Measurements from ENCODE around the gene HNRNPF. TPM values are rescaled to one million over a fixed set of nuclear protein-coding genes. Genes with fewer than 3 reads are reported as not detected.
A peak's percentile ranks its signal among the peaks of the same experiment; 100 is the strongest.

HNRNPF gene
- total and polyA plus RNA-seq, 2 of the 8 experiments (the other 6 are each of a cell fraction or from before 2014, with no cell fraction given) = 209 to 389 TPM

DNA sequence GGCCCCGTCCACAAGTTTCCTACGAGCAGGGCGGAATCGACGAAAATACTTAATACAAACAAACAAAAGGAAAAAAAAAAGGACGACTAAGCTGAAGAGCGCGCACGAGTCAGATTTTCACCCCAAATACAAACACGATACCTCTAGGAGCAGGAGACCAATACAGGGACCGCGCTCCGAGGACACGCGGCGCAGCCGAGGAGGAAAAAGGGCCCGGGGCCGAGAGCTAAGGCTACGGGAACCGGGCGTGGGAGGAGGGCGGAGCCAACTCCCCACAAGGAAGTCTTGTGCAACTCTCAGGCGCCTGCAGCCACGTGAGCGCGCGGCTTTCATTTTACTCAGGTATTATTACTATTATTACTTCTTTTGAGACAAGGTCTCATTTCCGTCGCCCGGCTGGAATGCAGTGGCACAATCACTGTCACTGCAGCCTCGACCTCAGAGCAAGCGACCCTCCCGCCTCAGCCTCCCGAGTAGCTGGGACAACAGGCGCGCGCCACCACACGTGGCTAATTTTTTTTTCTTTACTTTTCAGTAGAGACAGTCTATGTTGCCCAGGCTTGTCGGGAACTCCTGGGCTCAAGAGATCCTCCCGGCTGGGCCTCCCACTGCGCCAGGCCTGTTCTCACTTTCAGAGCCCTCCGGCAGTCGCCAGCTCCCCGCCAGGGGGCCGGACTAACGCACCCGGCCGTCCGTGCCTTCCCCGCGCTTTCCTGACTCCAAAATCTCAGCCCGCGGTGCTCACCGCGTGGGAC lies 1.2 kb downstream of the HNRNPF start (continued):
- TF ChIP-seq, protein P1, sequence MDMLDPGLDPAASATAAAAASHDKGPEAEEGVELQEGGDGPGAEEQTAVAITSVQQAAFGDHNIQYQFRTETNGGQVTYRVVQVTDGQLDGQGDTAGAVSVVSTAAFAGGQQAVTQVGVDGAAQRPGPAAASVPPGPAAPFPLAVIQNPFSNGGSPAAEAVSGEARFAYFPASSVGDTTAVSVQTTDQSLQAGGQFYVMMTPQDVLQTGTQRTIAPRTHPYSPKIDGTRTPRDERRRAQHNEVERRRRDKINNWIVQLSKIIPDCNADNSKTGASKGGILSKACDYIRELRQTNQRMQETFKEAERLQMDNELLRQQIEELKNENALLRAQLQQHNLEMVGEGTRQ (IDR thresholded peaks at IDR 0.05; ENCODE audit: low read length) = peak; percentile 21; the same call in 1 of the 2 replicates
- TF ChIP-seq, protein P2, sequence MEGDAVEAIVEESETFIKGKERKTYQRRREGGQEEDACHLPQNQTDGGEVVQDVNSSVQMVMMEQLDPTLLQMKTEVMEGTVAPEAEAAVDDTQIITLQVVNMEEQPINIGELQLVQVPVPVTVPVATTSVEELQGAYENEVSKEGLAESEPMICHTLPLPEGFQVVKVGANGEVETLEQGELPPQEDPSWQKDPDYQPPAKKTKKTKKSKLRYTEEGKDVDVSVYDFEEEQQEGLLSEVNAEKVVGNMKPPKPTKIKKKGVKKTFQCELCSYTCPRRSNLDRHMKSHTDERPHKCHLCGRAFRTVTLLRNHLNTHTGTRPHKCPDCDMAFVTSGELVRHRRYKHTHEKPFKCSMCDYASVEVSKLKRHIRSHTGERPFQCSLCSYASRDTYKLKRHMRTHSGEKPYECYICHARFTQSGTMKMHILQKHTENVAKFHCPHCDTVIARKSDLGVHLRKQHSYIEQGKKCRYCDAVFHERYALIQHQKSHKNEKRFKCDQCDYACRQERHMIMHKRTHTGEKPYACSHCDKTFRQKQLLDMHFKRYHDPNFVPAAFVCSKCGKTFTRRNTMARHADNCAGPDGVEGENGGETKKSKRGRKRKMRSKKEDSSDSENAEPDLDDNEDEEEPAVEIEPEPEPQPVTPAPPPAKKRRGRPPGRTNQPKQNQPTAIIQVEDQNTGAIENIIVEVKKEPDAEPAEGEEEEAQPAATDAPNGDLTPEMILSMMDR (IDR thresholded peaks at IDR 0.05; ENCODE audit: control extremely low read depth in 1 of 3, insufficient read depth in 1 of 3, low read depth in 1 of 3, low read length in 3 of 3) = peak in 2 of 3 experiments; percentile 8 to 19; a peak in 2 of 4 replicates
- peak; percentile 31 for TF ChIP-seq SAP30 (IDR thresholded peaks at IDR 0.05; ENCODE audit: insufficient read depth, insufficient replicate concordance, low read length)
- TF ChIP-seq POLR2A (IDR thresholded peaks at IDR 0.05; ENCODE audit: control extremely low read depth in 1 of 2, low read depth in 2 of 2, low read length in 2 of 2) = peak; percentile 23 to 91
- no peak for TF ChIP-seq RNF2 (IDR thresholded peaks at IDR 0.05; ENCODE audit: borderline replicate concordance, low read depth, low read length, missing control alignments, poor library complexity, severe bottlenecking)
- TF ChIP-seq TAF1 (IDR thresholded peaks at IDR 0.05; ENCODE audit: low read depth, low read length) = peak; percentile 71
- TF ChIP-seq TEAD4 (IDR thresholded peaks at IDR 0.05; ENCODE audit: low read depth, low read length) = no peak
- TF ChIP-seq, protein P3, sequence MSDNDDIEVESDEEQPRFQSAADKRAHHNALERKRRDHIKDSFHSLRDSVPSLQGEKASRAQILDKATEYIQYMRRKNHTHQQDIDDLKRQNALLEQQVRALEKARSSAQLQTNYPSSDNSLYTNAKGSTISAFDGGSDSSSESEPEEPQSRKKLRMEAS (IDR thresholded peaks at IDR 0.05) = peak; percentile 62; the same call in 1 of the 2 replicates
- TF ChIP-seq SIN3A (conservative IDR thresholded peaks at IDR 0.05 in 1 of 2, IDR thresholded peaks at IDR 0.05 in 1 of 2; ENCODE audit: low read depth in 1 of 2, low read length in 2 of 2) = peak; percentile 27 to 68; a peak in 2 of 4 replicates
- TF ChIP-seq TBP (IDR thresholded peaks at IDR 0.05; ENCODE audit: low read depth, low read length) = peak; percentile 38; the same call in 1 of the 2 replicates
- no peak for TF ChIP-seq CHD1 (IDR thresholded peaks at IDR 0.05; ENCODE audit: low read depth, low read length)

All from H1 (cell line).